ENCODE measurements around the gene KIAA0753.

KIAA0753 gene

DNA sequence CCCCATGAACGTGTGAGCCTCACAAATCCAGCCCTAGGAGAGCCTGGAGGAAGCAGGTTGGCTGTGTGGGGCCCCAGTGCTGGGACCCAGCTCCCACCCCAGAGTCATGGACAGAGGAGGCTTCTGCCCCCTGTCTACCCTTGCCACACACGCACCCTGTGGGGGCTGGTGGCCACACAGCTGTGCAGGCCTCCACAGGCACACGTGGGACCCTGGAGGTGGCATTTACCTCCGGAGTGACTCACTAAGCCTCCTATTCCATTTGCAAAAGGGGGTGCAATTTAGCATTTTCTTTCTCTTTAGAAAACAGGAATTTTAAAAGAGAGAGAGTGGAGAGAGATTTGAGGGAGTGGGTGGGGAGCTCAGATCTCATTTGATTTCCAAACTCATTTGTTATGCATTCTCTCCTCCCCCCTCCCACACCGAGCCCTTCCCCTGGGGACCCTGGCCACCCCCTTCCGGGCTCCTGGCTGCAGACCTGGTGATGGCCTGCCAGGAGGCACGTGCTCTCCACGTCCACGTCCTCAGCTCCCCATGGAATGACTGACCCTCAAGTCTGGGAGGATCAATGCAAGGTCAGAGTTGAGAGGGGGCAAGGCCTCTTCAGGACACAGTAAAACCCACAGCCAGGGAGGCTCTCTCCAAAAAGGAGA lies 91.0 kb downstream of the KIAA0753 start:
- H3K27me3 ChIP-seq (ENCODE audit: low read length): no peaks in the 10 kb centered on the region
- no peak overlapping the region for H2AFZ ChIP-seq (ENCODE audit: low read depth, low read length, severe bottlenecking)
- H3K4me3 ChIP-seq (ENCODE audit: insufficient read depth, low read length, poor library complexity, severe bottlenecking): no peak overlapping the region
- H3K27ac ChIP-seq (ENCODE audit: low read depth, low read length): no peak overlapping the region
- no peaks in the 10 kb centered on the region for H4K20me1 ChIP-seq (ENCODE audit: low read depth, low read length)
- no peaks in the 10 kb centered on the region for H3K79me2 ChIP-seq (ENCODE audit: insufficient read depth, low read length)
- H3K9me2 ChIP-seq (replicated peaks; ENCODE audit: insufficient read depth, low read length): no peaks in the 10 kb centered on the region
- TF ChIP-seq, protein P1, sequence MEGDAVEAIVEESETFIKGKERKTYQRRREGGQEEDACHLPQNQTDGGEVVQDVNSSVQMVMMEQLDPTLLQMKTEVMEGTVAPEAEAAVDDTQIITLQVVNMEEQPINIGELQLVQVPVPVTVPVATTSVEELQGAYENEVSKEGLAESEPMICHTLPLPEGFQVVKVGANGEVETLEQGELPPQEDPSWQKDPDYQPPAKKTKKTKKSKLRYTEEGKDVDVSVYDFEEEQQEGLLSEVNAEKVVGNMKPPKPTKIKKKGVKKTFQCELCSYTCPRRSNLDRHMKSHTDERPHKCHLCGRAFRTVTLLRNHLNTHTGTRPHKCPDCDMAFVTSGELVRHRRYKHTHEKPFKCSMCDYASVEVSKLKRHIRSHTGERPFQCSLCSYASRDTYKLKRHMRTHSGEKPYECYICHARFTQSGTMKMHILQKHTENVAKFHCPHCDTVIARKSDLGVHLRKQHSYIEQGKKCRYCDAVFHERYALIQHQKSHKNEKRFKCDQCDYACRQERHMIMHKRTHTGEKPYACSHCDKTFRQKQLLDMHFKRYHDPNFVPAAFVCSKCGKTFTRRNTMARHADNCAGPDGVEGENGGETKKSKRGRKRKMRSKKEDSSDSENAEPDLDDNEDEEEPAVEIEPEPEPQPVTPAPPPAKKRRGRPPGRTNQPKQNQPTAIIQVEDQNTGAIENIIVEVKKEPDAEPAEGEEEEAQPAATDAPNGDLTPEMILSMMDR (IDR thresholded peaks at IDR 0.05; ENCODE audit: insufficient read depth, low read length, poor library complexity, severe bottlenecking): no peak
- no peak for TF ChIP-seq EZH2phosphoT487 (conservative IDR thresholded peaks at IDR 0.05; ENCODE audit: low read length)
- no peaks in the 10 kb centered on the region for H3K36me3 ChIP-seq (ENCODE audit: low read length)
- no peak overlapping the region for H3K9ac ChIP-seq (ENCODE audit: low read length)
- H3K4me2 ChIP-seq (ENCODE audit: low read depth, low read length, poor library complexity, severe bottlenecking): no peak overlapping the region
- H3F3A ChIP-seq (ENCODE audit: insufficient read depth): no peaks in the 10 kb centered on the region
- H3K9me3 ChIP-seq (ENCODE audit: insufficient read depth, low read length): no peaks in the 10 kb centered on the region

DNA sequence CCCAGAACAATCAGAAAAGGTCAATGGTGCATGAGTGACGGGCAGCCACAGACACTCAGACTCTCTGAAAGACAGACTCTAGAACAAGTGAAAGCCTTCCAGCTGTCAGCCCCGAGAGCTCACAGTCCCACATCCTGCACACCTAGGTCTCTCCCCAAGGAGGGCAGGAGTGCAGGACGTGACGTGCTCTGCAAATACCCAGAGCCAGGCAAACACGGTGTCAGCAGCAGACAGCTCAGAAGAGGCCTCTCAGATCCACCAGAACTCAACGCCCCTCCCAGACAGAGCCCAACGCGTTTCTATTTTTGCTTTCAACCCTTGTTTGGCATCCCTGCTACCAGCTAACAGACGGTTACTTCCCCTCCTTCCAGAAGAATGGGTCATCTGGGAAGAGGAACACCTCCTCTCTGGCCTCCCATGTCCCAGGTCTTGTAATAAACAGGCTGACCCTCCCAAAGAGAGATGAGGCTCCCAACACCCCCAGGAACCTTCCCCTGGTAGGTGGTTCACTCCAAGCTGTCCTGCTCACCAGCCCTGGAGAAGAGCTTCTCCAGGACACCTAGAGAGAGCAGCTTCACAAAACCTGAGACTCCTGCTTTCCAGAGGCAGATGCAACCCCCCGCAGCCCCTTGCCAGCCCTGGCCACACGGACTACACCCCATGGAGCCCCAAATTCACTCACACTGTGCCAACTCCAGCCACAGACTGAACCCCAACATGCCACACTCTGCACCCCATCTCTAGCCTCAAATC lies 91.8 kb downstream of the KIAA0753 start:
- Histone ChIP-seq H3F3A (ENCODE audit: insufficient read depth) (no peaks in the 10 kb centered on the region), H3K36me3 (ENCODE audit: low read length) (no peaks in the 10 kb centered on the region), H3K9me3 (ENCODE audit: insufficient read depth, low read length) (no peaks in the 10 kb centered on the region), H3K27me3 (ENCODE audit: low read length) (no peaks in the 10 kb centered on the region), H2AFZ (ENCODE audit: low read depth, low read length, severe bottlenecking) (no peak overlapping the region), H3K79me2 (ENCODE audit: insufficient read depth, low read length) (no peaks in the 10 kb centered on the region), H3K9me2 (replicated peaks; ENCODE audit: insufficient read depth, low read length) (no peaks in the 10 kb centered on the region), H3K27ac (ENCODE audit: low read depth, low read length) (no peak overlapping the region), H3K4me3 (ENCODE audit: insufficient read depth, low read length, poor library complexity, severe bottlenecking) (no peak overlapping the region), H3K9ac (ENCODE audit: low read length) (no peak overlapping the region), H4K20me1 (ENCODE audit: low read depth, low read length) (no peaks in the 10 kb centered on the region), H3K4me2 (ENCODE audit: low read depth, low read length, poor library complexity, severe bottlenecking) (no peak overlapping the region)
- TF ChIP-seq, protein P1 (IDR thresholded peaks at IDR 0.05; ENCODE audit: insufficient read depth, low read length, poor library complexity, severe bottlenecking): no peak
- no peak for TF ChIP-seq EZH2phosphoT487 (conservative IDR thresholded peaks at IDR 0.05; ENCODE audit: low read length)

DNA sequence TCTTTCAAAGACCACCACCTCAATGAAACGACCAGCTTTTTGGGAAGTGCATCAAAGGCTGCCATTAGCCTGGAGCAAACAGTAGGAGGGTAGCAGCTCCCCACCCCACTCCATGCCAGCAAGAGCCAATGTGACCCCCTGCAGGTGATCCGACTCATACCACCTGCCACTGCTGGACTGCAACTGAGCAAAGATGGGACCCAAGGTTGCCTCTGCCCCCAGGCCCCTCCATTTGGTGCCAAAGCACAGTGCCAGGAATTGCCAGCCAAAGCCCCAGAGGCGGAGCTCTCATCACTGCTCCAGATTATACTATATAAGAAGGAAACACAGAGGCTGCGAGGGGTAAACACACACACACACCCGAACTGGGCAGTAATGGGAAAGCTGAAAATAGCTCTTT lies 92.5 kb downstream of the KIAA0753 start:
- H4K20me1 ChIP-seq (ENCODE audit: low read depth, low read length): no peaks in the 10 kb centered on the region
- no peak overlapping the region for H3K27ac ChIP-seq (ENCODE audit: low read depth, low read length)
- no peak for TF ChIP-seq EZH2phosphoT487 (conservative IDR thresholded peaks at IDR 0.05; ENCODE audit: low read length)
- TF ChIP-seq, protein P1 (IDR thresholded peaks at IDR 0.05; ENCODE audit: insufficient read depth, low read length, poor library complexity, severe bottlenecking): no peak
- H2AFZ ChIP-seq (ENCODE audit: low read depth, low read length, severe bottlenecking): no peak overlapping the region
- H3F3A ChIP-seq (ENCODE audit: insufficient read depth): no peaks in the 10 kb centered on the region
- no peak overlapping the region for H3K4me3 ChIP-seq (ENCODE audit: insufficient read depth, low read length, poor library complexity, severe bottlenecking)
- H3K27me3 ChIP-seq (ENCODE audit: low read length): no peaks in the 10 kb centered on the region
- H3K36me3 ChIP-seq (ENCODE audit: low read length): no peaks in the 10 kb centered on the region
- no peaks in the 10 kb centered on the region for H3K9me3 ChIP-seq (ENCODE audit: insufficient read depth, low read length)
- no peak overlapping the region for H3K9ac ChIP-seq (ENCODE audit: low read length)
- H3K9me2 ChIP-seq (replicated peaks; ENCODE audit: insufficient read depth, low read length): no peaks in the 10 kb centered on the region
- H3K4me2 ChIP-seq (ENCODE audit: low read depth, low read length, poor library complexity, severe bottlenecking): no peak overlapping the region
- no peaks in the 10 kb centered on the region for H3K79me2 ChIP-seq (ENCODE audit: insufficient read depth, low read length)
